HG02571 (cell line): ENCODE data around the gene WDR62.
A peak's percentile ranks its signal among the peaks of the same experiment; 100 is the strongest.
"Not testable (repeated sequence)": the region's sequence is repeated elsewhere in the genome, so short reads cannot be mapped to it uniquely, and the experiment has no call there.

Experiments
- ATAC-seq: cut with Tn5 transposase; IDR thresholded peaks from one replicate; pipeline ENCODE4 v1.9.1; 2021; ENCODE audit warnings: mild to moderate bottlenecking, moderate library complexity; ENCODE audit not compliant: unreplicated experiment

Gene WDR62

DNA sequence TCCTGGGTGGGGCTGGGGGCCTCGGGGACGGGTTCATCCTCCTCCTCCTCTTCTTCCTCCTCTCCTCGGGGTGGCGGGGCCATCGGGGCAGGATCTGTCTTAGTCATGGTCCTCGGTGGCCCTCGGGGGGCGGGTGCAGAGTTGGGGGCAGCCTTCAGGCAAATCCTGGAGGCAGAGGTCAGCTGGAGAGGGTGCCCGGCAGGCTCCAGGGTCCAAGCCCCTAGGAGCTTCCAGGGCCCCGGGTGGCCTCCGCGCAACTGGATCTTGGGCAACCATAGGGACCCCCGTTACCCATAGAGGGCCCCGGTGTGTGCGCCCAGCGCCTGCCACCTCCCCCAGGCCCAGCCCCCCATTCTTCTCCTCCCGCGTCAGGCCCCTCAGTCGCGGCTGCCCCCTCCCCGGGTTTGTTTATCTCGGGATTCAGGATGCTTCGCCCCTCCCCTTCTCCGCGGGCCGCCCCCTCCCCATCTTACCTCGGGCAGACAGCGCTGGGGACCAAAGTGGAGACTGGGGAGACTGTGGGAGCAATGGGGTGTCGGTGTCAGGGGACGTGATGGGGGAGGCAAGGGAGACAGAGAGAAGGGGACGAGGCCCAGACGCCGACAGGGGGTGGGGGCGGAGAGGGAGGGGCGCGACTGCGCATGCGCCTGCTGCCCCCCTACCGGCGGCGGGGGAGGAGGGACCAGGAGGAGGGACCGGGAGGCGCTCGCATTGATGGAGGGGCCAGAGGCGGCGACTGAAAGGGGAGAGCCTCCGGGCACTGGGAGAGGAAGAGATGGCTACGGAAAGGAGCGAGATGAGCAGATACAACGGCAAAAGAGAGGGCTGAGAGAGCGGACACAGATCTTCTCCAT lies 22.2 kb upstream of the WDR62 start, which contains the start of gene CLIP3:
Gene CLIP3 (minus strand): TSS at position 623 of the 854 bp plus-strand sequence. CDS start 516 bp downstream, at position 107.
- no peak for ATAC-seq

- ATAC-seq, result no peak
Observed at GRCh38 chr19:36040495-36040894, 14.2 kb upstream of the WDR62 start.

DNA sequence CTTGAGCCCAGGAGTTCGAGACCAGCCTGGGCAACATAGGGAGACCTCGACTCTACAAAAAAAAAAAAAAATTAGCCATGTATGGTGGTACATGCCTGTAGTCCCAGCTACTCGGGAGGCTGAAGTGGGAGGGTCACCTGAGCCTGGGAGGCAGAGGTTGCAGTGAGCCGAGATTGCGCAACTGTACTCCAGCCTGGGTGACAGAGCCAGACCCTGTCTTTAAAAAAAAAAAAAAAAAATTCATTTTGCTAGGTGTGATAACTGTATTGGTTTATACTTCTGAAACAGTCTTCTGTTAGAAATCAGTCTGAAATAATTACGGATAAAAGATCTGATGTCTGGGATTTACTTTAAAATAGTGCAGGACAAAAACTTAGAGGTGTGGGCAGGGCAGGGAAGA lies 13.6 kb upstream of the WDR62 start:
- ATAC-seq, result not testable (repeated sequence)

DNA sequence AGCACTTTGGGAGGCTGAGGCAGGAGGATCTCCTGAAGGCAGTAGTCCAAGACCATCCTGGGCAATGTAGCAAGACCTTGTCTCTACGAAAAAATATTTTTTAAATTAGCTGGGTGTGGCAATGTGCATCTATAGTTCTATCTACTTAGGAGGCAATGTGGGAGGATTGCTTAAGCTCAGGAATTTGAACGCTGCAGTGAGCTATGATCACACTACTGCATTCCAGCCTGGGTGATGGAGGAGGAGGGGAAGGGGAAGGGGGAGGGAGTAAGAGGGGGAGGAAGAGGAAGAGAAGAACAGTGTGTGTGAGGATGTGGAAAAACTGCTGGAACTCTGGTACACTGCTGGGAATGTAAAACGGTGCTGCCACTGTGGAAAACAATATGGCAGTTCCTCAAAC lies 12.9 kb upstream of the WDR62 start:
- ATAC-seq, result no peak

GRCh38 chr19:36043952-36044351 lies 10.7 kb upstream of the WDR62 start:
- no peak for ATAC-seq

- ATAC-seq, result no peak
Observed at GRCh38 chr19:36046443-36047050, 8.2 kb upstream of the WDR62 start.

DNA sequence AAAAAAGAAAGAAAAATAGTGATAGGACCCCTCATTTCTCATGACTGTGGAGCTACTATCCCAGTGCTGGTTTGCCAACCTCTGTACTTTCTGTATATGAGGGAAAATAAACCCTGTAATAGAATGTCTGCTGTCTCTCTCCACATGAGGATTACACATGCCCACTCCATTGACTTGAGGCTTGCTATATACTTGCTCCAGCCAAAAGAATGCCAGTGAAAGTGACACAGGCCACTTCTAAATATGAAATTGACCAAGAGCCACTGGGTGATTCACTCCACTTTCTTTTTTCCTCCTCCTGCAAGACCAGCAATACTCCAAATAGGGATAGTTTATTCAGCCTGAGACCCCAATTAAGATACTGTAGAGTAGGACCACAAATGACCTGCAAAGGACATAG lies 6.9 kb upstream of the WDR62 start:
- ATAC-seq, result no peak

GRCh38 chr19:36049080-36049698 lies 5.5 kb upstream of the WDR62 start:
- ATAC-seq, result no peak

- ATAC-seq, result no peak
Observed at GRCh38 chr19:36051236-36051635, 3.5 kb upstream of the WDR62 start.

DNA sequence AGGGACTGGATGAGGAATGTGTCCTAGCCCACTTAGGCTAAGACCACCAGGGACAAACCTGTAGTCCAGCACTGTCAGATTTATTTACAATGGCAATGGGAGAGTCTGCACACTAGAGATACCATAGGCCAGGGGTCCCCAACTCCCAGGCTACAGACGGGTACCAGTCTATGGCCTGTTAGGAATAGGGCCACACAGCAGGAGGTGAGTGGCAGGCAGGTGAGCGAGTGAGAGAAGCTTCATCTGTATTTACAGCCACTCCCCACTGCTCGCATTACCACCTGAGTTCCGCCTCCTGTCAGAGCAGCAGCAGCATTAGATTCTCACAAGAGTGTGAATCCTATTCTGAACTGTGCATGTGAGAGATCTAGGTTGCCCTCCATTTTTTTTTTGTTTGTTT lies 3.1 kb upstream of the WDR62 start:
- ATAC-seq, result no peak

- peak; percentile 73 for ATAC-seq
Observed at GRCh38 chr19:36054119-36054732, 471 bp upstream of the WDR62 start, which contains the start of gene THAP8. TSS of gene THAP8 (minus strand) at chr19:36054285. CDS start at chr19:36054217, 68 bp downstream.

DNA sequence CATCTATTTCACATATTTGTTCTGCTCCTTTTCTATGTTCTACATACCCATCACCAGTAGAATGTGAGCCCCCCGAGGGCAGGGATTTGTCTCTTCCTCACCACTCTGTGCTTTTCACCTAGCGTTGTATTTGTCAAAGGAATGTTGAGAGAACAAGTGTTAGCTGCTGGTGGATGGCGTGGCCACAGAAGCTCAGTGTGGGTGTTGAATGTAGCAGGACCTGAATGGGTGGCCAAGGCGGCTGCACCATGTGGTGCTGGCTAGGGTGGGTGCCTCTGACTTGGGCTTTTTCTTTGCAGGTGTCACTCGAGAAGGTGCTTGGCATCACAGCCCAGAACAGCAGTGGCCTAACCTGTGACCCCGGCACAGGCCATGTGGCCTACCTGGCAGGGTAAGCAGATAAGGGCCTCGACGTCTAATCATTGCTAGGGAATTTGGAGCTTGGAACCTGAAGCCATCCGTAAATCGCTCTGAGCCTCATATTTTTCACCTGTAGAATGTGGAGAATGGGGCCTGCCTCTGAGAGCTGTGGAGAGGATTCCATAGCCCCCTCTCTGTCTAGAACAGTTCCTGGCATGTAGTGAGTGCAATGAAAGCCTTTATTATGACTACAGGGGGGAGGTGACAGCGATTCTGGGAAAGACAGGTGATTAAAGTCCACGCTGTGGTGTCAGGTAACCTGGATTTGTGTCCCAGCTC lies 3.9 kb downstream of the WDR62 start:
- no peak for ATAC-seq

DNA sequence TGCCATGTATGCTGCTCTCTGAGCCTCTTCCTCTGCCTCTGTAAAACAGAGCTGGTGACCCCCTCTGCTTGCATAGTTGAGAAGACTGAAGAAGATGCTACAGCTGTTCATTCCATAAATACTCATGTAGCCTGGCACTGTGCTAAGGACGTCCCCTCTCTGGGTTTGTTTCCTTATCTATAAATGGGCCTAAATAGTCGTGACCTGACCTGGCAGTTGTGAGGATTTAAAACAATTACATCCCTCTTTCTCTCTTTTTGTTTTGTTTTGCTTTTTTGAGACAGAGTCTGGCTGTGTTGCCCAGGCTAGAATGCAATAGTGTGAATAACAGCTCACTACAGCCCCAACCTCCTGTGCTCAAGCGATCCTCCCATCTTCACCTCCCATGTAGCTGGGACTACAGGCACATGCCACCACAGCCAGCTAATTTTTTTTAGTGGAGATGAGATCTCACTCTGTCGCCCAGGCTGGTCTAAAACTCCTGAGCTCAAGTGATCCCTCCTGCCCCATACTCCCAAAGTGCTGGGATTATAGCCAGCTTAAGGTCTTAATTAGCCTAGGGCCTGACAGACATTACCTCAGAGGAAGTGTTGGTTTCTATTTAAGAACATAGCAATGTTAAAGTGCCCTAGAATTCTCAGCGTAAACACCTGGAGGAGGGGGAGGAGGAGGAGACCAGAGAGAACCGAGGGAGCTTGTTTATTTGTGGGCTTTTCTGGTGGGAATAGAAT lies 4.6 kb downstream of the WDR62 start:
- no peak for ATAC-seq

GRCh38 chr19:36060430-36060829 lies 5.7 kb downstream of the WDR62 start:
- no peak for ATAC-seq

GRCh38 chr19:36061367-36061766 lies 6.7 kb downstream of the WDR62 start:
- no peak for ATAC-seq

- no peak for ATAC-seq
Observed at GRCh38 chr19:36064826-36065225, 10.1 kb downstream of the WDR62 start.

DNA sequence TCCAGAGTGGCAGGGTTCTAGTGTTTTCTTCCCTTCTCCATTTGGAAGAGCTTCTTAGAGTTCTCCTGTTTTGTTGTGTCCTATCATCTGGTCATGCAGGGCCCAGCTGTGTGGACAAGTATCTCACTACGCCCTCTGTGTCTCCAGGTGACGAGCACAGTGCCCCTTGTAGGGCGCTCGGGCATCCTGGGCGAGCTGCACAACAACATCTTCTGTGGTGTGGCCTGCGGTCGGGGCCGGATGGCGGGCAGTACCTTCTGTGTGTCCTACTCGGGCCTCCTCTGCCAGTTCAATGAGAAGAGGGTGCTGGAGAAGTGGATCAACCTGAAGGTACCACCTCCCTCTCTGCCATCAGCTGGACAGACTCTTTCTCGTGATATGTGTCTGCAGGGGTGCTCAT lies 13.0 kb downstream of the WDR62 start:
- no peak for ATAC-seq

- not testable (repeated sequence) for ATAC-seq
Observed at GRCh38 chr19:36068810-36069499, 14.3 kb downstream of the WDR62 start.

GRCh38 chr19:36072081-36072480 lies 17.4 kb downstream of the WDR62 start:
- no peak for ATAC-seq
